H9 (cell line): ENCODE results near the gene IMMP2L. TPM values are rescaled to one million over a fixed set of nuclear protein-coding genes. Genes with fewer than 3 reads are reported as not detected.

ENCODE experiments used
- DNase-seq: peaks from one replicate; pipeline ENCODE4 v3.0.0-alpha.2; 2017
- H2AFZ ChIP-seq: one replicate; pipeline ENCODE4 v1.6.1; 2013; ENCODE audit warnings: mild to moderate bottlenecking, low read length, control low read depth, moderate library complexity
- H2AK5ac ChIP-seq: 2 replicates; pipeline ENCODE4 v1.6.1; 2013; ENCODE audit warnings: low read length, control low read depth, mixed read lengths; ENCODE audit not compliant: insufficient read length
- H2BK120ac ChIP-seq: one replicate; pipeline ENCODE4 v1.6.1; 2013; ENCODE audit warnings: low read depth, mild to moderate bottlenecking, low read length, control low read depth, inconsistent platforms; ENCODE audit not compliant: poor library complexity, severe bottlenecking
- H2BK12ac ChIP-seq: 2 replicates; pipeline ENCODE4 v1.6.1; 2013; ENCODE audit warnings: low read length, control low read depth, mixed read lengths, low read depth; ENCODE audit not compliant: insufficient read length
- H2BK15ac ChIP-seq: 2 replicates; pipeline ENCODE4 v1.6.1; 2013; ENCODE audit warnings: low read depth, low read length, control low read depth
- H2BK20ac ChIP-seq: one replicate; pipeline ENCODE4 v1.6.1; 2013; ENCODE audit warnings: low read depth, mild to moderate bottlenecking, low read length, control low read depth, inconsistent platforms; ENCODE audit not compliant: poor library complexity, severe bottlenecking
- H2BK5ac ChIP-seq: 2 replicates; pipeline ENCODE4 v1.6.1; 2013; ENCODE audit warnings: low read length, control low read depth, mixed read lengths; ENCODE audit not compliant: insufficient read length
- H3K14ac ChIP-seq: 2 replicates; pipeline ENCODE4 v1.6.1; 2013; ENCODE audit warnings: low read length, control low read depth; ENCODE audit not compliant: insufficient read depth
- H3K18ac ChIP-seq: 2 replicates; pipeline ENCODE4 v1.6.1; 2013; ENCODE audit warnings: low read depth, mild to moderate bottlenecking, mixed read lengths, low read length, control low read depth; ENCODE audit not compliant: insufficient read length
- H3K23ac ChIP-seq: 2 replicates; pipeline ENCODE4 v1.6.1; 2013; ENCODE audit warnings: low read length, control low read depth, mixed read lengths, low read depth; ENCODE audit not compliant: insufficient read length
- H3K23me2 ChIP-seq: 2 replicates; pipeline ENCODE4 v1.6.1; 2013; ENCODE audit warnings: low read depth, mild to moderate bottlenecking, mixed read lengths, low read length, control low read depth; ENCODE audit not compliant: insufficient read length, poor library complexity, severe bottlenecking
- H3K27ac ChIP-seq: 2 replicates; pipeline ENCODE4 v1.5.1; 2013; ENCODE audit warnings: low read length, control low read depth, mixed read lengths, low read depth; ENCODE audit not compliant: insufficient read length
- H3K27me3 ChIP-seq: 2 replicates; pipeline ENCODE4 v1.6.1; 2013; ENCODE audit warnings: low read length, control low read depth, inconsistent platforms; ENCODE audit not compliant: insufficient read depth
- H3K4ac ChIP-seq: 2 replicates; pipeline ENCODE4 v1.6.1; 2013; ENCODE audit warnings: low read depth, mild to moderate bottlenecking, control low read depth, inconsistent platforms, low read length, moderate library complexity
- H3K4me1 ChIP-seq: 2 replicates; pipeline ENCODE4 v1.6.1; 2013; ENCODE audit warnings: low read length, control low read depth, inconsistent platforms; ENCODE audit not compliant: insufficient read depth
- H3K4me2 ChIP-seq: 2 replicates; pipeline ENCODE4 v1.6.1; 2013; ENCODE audit warnings: low read length, control low read depth, mixed read lengths; ENCODE audit not compliant: insufficient read length, insufficient read depth
- H3K56ac ChIP-seq: 2 replicates; pipeline ENCODE4 v1.6.1; 2013; ENCODE audit warnings: low read depth, mild to moderate bottlenecking, mixed read lengths, low read length, control low read depth; ENCODE audit not compliant: insufficient read length
- H3K79me1 ChIP-seq: 2 replicates; pipeline ENCODE4 v1.6.1; 2013; ENCODE audit warnings: low read depth, mild to moderate bottlenecking, moderate library complexity, low read length, control low read depth, inconsistent platforms; ENCODE audit not compliant: insufficient read depth, poor library complexity, severe bottlenecking
- H3K79me2 ChIP-seq: 2 replicates; pipeline ENCODE4 v1.6.1; 2013; ENCODE audit warnings: low read length, control low read depth, inconsistent platforms; ENCODE audit not compliant: insufficient read depth
- H3K9ac ChIP-seq: 2 replicates; pipeline ENCODE4 v1.6.1; 2013; ENCODE audit warnings: low read length, control low read depth, mixed read lengths; ENCODE audit not compliant: insufficient read length; ENCODE audit errors: extremely low read depth
- H3K9me3 ChIP-seq: one replicate; pipeline ENCODE4 v1.6.1; 2013; ENCODE audit warnings: low read depth, low read length, inconsistent platforms; ENCODE audit not compliant: control insufficient read depth
- H3T11ph ChIP-seq: one replicate; pipeline ENCODE4 v1.6.1; 2013; ENCODE audit warnings: mild to moderate bottlenecking, low read length, control low read depth, inconsistent platforms
- H4K20me1 ChIP-seq: one replicate; pipeline ENCODE4 v1.6.1; 2013; ENCODE audit not compliant: control insufficient read depth, insufficient read length, insufficient read depth
- H4K5ac ChIP-seq: 2 replicates; pipeline ENCODE4 v1.6.1; 2013; ENCODE audit warnings: low read depth, mild to moderate bottlenecking, mixed read lengths, low read length, control low read depth; ENCODE audit not compliant: insufficient read length
- H4K8ac ChIP-seq: replicated peaks from 2 replicates; pipeline ENCODE4 v1.6.1; 2013; ENCODE audit warnings: low read length, control low read depth, mixed read lengths, low read depth; ENCODE audit not compliant: insufficient read length
- H4K91ac ChIP-seq: 2 replicates; pipeline ENCODE4 v1.6.1; 2013; ENCODE audit warnings: low read depth, mild to moderate bottlenecking, moderate library complexity, mixed read lengths, low read length, control low read depth; ENCODE audit not compliant: insufficient read length
- H3K27ac Mint-ChIP-seq, 3 experiments: 2 replicates in 2 of 3; 3 replicates in 1 of 3; pipeline ENCODE4 v1.8.0; 2020 to 2021; ENCODE audit warnings: mixed read lengths in 3 of 3, mild to moderate bottlenecking in 1 of 3, moderate library complexity in 1 of 3
- H3K27me3 Mint-ChIP-seq: 2 replicates; pipeline ENCODE4 v1.8.0; 2021; ENCODE audit warnings: low read depth, mild to moderate bottlenecking, moderate library complexity, mixed read lengths
- H3K36me3 Mint-ChIP-seq, 3 experiments: 2 replicates in 2 of 3; 3 replicates in 1 of 3; pipeline ENCODE4 v1.8.0; 2020 to 2021; ENCODE audit warnings: low read depth in 3 of 3, mixed read lengths in 3 of 3; ENCODE audit not compliant: insufficient read depth in 1 of 3
- H3K4me1 Mint-ChIP-seq, 2 experiments: 2 replicates each; pipeline ENCODE4 v1.8.0; 2020; ENCODE audit warnings: mixed read lengths in 2 of 2
- H3K4me3 Mint-ChIP-seq, 2 experiments: 2 replicates in 1 of 2; 3 replicates in 1 of 2; pipeline ENCODE4 v1.8.0; 2020 to 2021; ENCODE audit warnings: mild to moderate bottlenecking in 2 of 2, mixed read lengths in 2 of 2, moderate library complexity in 1 of 2
- H3K9me3 Mint-ChIP-seq, 2 experiments: 2 replicates in 1 of 2; 3 replicates in 1 of 2; pipeline ENCODE4 v1.8.0; 2020; ENCODE audit warnings: mild to moderate bottlenecking in 2 of 2, mixed read lengths in 2 of 2, moderate library complexity in 1 of 2
- CTCF ChIP-seq: fragments of 200-600 bp; sonication (generic); conservative IDR thresholded peaks from 3 replicates; pipeline ENCODE4 v1.8.0; 2021; ENCODE audit warnings: antibody characterized with exemption, mild to moderate bottlenecking
- WGBS: extraction: QIAGEN DNeasy Blood & Tissue Kit; methylation state at CpG from one replicate; pipeline ENCODE4 v1.1.7; 2013; ENCODE audit warnings: missing lambda C conversion rate, low lambda C conversion rate, mixed read lengths; ENCODE audit not compliant: insufficient read length; ENCODE audit errors: extremely low coverage; 5-methylcytosine and 5-hydroxymethylcytosine counted together
- total RNA-seq: library from RNA; stranded (reverse); gene quantifications from 2 replicates; pipeline ENCODE4 v1.2.1, GENCODE V29; 2021

The IMMP2L gene
- total RNA-seq, 1 experiment from 2014 or later: 14.7 TPM

GRCh38 chr7:110718503-110719205 is 843.6 kb downstream of the IMMP2L start:
- Mint-ChIP-seq H3K9me3 (peaks cover 3 to 5% of the 10 kb centered on the region in 2 experiments; a peak in 3 of 5 replicates), H3K27me3 (no peaks in the 10 kb centered on the region), H3K36me3 (peaks cover 6 to 27% (median 12%) of the 10 kb centered on the region in 3 experiments; a peak in 6 of 7 replicates), H3K4me1 (peaks cover 53 to 70% of the 10 kb centered on the region in 2 experiments), H3K27ac (peak overlapping the region; percentile 78 to 98 (median 90)), H3K4me3 (peak overlapping the region in 1 of 2 experiments; percentile 5; a peak in 1 of 5 replicates)
- Histone ChIP-seq H3K14ac (no peak overlapping the region), H4K91ac (no peak overlapping the region), H3K9me3 (no peaks in the 10 kb centered on the region), H4K5ac (no peak overlapping the region), H2BK120ac (no peak overlapping the region), H2BK20ac (no peak overlapping the region), H3K23me2 (no peaks in the 10 kb centered on the region), H3K4me2 (peak overlapping the region; percentile 45), H3K4me1 (peaks cover 8% of the 10 kb centered on the region), H4K20me1 (no peaks in the 10 kb centered on the region), H3K27ac (peak overlapping the region; percentile 51), H3K79me1 (no peaks in the 10 kb centered on the region), H3K79me2 (0 out of 2 replicates have a peak, but pooled peaks cover 2% of the 10 kb centered on the region), H3K4ac (no peak overlapping the region), H2AK5ac (no peak overlapping the region), H2BK12ac (no peak overlapping the region), H2BK15ac (no peak overlapping the region), H4K8ac (no peak overlapping the region), H3T11ph (no peak overlapping the region), H3K18ac (no peak overlapping the region), H3K27me3 (no peaks in the 10 kb centered on the region), H3K56ac (no peak overlapping the region), H3K23ac (no peak overlapping the region), H2AFZ (no peak overlapping the region), H3K9ac (no peak overlapping the region), H2BK5ac (no peak overlapping the region)
- TF ChIP-seq CTCF: no peak
- DNase-seq: peak; percentile 72
- WGBS: no CpG with 5 or more reads among the region's 3 CpGs
